T-helper 22 cell (primary cell): ENCODE measurements around the gene VOPP1.

Experiments used
- DNase-seq: peaks from one replicate; pipeline ENCODE4 v3.0.0-alpha.2; 2020; ENCODE audit warnings: low read depth

VOPP1 gene

DNA sequence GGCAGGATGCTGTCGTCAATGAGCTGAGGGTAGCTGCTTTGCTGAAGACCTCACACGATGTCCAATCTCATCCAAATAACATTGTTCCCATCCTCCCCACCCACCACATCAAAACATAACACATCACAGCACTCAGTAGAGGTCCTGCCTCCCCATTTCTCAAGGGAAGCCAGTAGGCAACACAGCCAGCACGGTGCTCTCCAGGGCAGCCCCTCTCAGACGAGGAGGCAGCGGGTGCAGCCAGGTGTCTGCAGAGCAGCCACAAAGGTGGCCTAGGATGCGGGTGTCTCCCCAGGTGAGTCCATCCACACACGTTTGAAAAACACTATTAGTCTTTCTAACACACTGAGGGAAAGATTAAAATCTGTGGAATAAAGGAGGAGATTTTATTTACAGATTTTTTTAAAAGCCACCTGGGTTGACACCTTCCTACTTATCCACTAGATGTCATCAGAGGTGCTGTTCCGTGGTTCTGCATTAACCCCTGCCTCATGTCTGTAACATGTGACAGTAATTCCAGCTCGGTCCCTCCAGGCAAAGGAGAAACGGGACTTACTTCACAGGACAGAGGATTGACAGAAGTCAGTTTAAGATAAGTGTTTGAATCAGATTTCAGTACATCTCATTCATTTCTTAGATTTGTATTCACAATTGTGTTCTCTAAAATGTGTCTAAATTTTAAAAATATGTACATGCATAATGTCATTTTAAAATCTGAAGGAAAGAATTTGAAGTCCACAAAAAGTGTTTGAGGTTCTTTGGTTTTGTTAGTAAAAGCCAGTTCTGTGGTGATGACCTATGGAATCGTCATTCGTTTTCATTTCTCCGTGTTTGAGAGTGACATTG lies 139.1 kb downstream of the VOPP1 start:
- DNase-seq, result no peak

DNA sequence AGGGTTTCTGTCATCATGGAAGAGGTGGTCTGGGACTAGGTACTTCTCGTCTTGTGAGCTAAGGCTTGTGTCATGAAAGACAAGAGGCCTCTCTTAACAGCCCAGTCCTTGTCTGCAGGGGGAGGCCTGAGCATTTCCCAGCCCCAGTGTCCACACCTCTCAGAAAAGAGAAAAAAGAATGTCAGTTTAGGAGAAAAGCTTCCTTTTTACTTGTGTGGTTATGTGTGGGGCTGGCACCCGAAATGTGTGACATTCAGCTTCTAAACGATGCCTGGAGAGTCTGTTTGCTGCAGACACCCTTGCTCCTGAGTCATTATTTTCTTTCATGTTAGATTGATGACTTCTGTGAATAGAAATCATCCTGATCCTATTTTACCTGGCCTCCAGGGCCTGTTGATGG lies 139.8 kb downstream of the VOPP1 start:
- no peak for DNase-seq

DNA sequence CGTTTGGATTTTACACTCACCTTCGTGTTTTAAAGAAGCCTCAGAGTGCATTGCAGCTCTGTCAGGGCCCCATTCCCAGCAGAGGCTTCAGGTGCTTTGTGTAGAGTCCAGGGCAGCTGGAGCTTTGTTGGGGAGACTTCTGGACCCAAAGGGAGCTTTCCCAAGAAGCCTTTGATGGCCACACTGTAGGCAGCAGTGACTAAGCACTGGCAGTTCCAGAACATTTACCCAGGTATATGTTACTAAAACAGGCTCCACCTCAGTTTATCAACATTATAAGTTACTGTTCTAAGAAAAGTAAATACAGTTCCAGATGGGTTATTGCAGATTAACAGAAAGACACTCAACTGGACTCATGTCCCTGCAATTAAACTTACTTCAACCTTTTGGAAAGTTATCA lies 140.4 kb downstream of the VOPP1 start:
- DNase-seq, result no peak

DNA sequence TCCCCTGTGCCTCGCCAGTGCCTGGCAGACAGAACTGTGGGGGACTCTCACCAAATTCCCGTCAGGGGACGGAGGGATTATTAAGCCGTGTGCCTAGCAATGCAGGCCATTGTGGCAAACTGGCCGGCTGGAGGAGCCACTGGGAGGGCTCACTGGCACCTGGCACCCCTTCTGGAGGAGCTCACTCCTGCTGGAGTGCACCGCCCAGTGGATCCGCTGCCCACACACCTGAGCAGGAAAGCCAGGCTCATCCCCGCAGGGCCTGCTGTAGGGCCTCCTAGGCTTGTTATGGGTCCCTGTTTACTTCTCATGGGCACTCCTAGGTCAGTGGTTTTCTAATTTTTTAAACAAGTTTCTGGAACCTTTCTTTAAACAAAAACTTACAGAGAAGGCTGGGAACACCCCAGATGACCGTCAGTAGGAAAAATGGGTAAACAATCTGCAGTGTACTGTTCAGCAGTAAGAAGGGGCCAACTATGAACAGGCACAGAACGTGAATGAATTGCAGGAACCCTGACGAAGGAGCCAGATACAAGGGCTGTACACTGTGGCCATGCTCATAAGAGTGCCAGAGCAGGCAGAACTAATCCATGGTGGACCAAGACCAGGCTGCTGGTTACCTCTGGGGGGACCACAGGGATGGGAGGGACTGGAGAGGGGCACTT lies 142.3 kb downstream of the VOPP1 start:
- DNase-seq, result no peak

DNA sequence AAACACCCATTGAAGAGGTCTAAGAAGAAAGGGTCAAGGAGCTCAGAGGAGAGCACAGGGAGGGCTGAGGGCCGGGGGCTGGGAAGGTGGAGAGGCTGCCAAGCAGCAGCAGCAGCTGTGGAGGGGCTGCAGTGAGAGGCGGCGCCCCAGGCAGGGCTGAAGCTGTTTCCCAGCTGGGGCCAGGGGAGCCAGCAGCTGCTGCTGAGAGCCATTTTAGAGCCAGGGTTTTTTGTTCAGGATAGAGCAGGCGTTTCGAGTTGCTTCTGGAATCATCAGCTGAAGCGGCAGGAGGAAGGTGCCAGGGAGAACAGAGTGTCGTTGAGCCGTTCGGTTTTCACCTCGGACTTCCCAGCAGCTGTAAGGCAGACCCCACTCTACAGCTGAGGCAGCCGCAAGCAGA lies 144.5 kb downstream of the VOPP1 start:
- DNase-seq, result no peak

DNA sequence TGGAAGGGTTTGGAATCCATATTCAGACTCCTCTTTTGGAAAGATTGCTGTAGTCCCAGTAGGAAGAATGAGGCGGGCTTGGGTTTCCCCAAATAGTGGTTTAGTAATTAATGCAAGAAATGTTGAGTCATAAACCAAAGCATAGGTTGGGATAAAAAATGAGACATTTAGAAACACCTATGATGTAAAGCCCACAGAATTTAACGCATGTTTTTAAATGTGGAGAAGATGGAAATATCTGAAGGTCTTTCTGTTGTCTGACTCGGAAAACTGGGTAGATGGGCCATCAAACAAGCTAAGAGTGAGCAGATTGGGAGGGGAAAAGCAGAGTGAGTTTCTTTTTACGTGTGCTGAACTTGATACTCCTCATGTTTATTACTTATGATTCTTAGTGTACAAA lies 145.0 kb downstream of the VOPP1 start:
- no peak for DNase-seq

DNA sequence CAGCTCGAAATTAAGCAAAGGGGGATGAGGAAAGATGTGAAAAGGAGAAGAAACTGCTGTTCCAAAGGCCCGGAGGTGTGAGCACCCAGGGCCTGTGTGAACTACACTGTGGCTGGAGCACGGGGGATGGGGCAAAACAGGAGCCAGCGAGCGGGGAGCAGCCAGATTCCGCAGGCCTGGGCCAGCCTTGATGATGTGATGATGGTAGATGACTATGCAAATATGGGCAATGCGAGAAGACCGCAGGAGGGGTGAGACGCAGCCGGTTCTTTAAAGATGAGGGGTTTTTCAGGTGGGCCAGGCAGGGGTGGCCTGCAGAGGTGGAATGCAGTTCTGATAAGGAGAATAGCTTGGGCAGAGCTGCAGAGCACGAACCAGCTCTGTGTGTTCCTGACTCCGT lies 145.6 kb downstream of the VOPP1 start:
- DNase-seq, result no peak

DNA sequence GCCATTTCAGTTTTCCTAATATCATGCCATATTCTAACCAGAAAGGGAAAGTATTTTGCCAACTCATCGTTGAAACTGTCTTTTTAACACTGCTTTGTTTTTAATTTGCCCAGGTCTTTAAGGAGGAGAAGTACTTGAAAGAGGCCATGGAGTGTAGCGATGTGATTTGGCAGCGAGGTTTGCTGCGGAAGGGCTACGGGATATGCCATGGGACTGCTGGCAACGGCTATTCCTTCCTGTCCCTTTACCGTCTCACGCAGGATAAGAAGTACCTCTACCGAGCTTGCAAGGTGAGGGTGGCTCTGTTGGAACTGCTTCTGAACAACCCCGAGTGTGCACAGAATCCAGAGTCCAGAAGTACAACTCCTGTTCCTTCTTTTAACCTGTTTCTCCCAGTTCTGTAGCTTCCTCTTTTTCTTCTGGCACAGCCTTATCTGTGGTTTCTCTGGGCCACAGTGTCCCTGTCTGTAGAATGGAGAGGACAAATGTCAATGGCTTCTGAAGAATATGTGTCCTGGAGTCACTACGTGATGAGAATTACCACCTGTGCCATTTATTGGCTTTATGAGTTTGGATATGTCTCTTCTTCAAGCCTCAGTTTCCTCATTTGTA lies 147.1 kb downstream of the VOPP1 start:
- DNase-seq, result no peak

DNA sequence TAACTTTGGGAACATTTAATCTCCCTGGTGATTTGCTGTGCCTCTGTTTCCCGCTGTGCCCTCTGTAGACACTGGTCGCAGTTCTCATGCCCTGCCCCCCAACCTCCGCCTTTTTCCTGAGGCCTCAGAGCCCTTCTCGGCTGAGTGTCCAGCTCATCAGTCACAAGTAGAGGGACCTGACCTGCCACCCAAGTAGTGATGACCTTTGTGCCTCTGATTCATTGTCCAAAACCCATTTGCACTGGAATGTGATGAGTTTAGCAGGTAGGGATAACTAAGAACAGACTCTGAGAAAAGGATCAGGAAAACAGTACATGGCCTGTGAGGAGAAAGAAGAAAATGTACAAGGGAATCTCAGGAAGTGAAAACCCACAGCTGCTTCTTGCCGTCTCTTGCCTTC lies 148.4 kb downstream of the VOPP1 start:
- DNase-seq, result no peak

DNA sequence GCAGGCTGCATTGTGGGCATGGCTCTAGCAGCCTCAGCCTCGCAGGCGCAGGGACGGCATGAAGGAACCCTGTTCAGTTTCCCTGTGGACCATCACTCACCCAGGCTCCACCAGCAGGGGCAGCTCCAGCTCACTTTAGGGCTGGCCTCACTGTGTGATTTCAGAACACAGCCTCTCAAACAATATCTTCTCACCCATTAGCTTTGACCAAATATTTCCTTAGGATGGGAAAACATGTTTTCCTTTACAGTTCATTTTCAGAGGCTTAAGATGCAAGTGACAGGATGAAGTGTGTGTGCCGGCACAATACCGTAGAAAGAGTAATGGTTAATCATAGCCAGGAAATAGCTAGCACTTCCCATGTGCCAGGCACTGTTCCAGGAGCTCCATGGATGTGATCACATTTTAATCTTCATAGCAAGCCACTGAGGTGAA lies 149.0 kb downstream of the VOPP1 start:
- DNase-seq, result no peak
